Esophagus squamous epithelium (tissue), 5 donors: Measurements from ENCODE around the gene BARHL1. TPM values are rescaled to one million over a fixed set of nuclear protein-coding genes. Genes with fewer than 3 reads are reported as not detected.

ENCODE experiments used
- DNase-seq: peaks from one replicate; lab custom pipeline; 2025; lab: John Stamatoyannopoulos, UW
- H3K27ac ChIP-seq, 4 donors: fragments of 200-600 bp; sonication (generic); one replicate each; pipeline ENCODE4 v1.5.1; 2016 to 2019; ENCODE audit warnings: mild to moderate bottlenecking in 1 of 4
- H3K27me3 ChIP-seq, 4 donors: fragments of 200-600 bp; sonication (generic); 1 replicate in 3 of 4; 2 replicates in 1 of 4; pipeline versions ENCODE4 v1.5.1 to v1.6.0; 2017 to 2021; ENCODE audit warnings: antibody characterized with exemption in 1 of 4
- H3K36me3 ChIP-seq, 3 donors: fragments of 200-600 bp; sonication (generic); one replicate each; pipeline ENCODE4 v1.5.1; 2016 to 2019
- H3K4me1 ChIP-seq, 3 donors: fragments of 200-600 bp; sonication (generic); one replicate each; pipeline ENCODE4 v1.5.1; 2017 to 2019
- H3K4me3 ChIP-seq, 4 donors: fragments of 200-600 bp; sonication (generic); 1 replicate in 3 of 4; 2 replicates in 1 of 4; pipeline ENCODE4 v1.5.1; 2016 to 2019; ENCODE audit warnings: mild to moderate bottlenecking in 2 of 4, moderate library complexity in 1 of 4
- H3K9me3 ChIP-seq, 3 donors: fragments of 200-600 bp; sonication (generic); one replicate each; pipeline ENCODE4 v1.5.1; 2016 to 2019
- POLR2A ChIP-seq, 4 donors: fragments of 450-650 bp; IDR thresholded peaks; one replicate each; pipeline ENCODE4 v1.6.1; 2017; ENCODE audit warnings: antibody characterized with exemption in 4 of 4, mild to moderate bottlenecking in 4 of 4, moderate library complexity in 3 of 4
- WGBS, 2 donors: methylation state at CpG; one replicate each; pipeline ENCODE4 v1.1.5; 2018; 5-methylcytosine and 5-hydroxymethylcytosine counted together
- intact Hi-C: fragments of 100-400 bp; cut with DNase I; formaldehyde crosslinking; loops from one replicate; pipeline ENCODE4 v1.15.0; 2022
- total RNA-seq, 4 donors: library from RNA; depleted of rRNA; stranded (reverse); fragments of >200 nt; gene quantifications; one replicate each; pipeline ENCODE4 v1.1.0, GENCODE V29; 2016
- TF ChIP-seq, protein P1 (sequence below), 6 experiments: fragments of 450-650 bp in 4 of 6; fragments of 200-600 bp in 2 of 6; sonication (generic) in 2 of 6; IDR thresholded peaks; one replicate each; pipeline ENCODE4 v1.5.1; 2016 to 2019; ENCODE audit warnings: antibody characterized with exemption in 6 of 6, mild to moderate bottlenecking in 4 of 6, moderate library complexity in 4 of 6
- donor health status: DM: yes; HTN: yes; CAD: no.

The BARHL1 gene
- total RNA-seq, 4 donors from 2014 or later, result not detected

DNA sequence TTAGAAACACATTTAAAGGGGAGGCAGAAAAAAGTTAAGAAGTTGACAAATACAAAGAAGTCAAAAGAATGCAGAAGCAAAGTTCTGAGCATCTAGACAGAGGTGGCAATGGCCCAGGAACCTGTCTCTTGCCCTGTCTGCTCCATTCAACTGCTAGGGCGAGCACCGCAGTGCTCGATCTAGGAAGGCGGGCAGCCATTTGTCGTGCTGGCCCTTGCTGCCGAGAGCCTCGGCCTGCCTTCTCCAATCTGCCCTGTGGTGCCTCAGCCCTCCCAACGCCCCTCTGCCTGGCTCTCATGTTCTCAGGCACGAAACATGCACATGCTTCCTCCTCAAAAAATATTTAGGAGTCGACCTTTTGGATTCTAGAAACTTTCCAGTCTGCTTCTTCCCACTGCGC, 45.2 kb downstream of the BARHL1 start:
- intact Hi-C loops, result no loop called here
- H3K27me3 ChIP-seq, result no peaks in the 10 kb centered on the region
- H3K4me1 ChIP-seq, result no peaks in the 10 kb centered on the region
- TF ChIP-seq POLR2A (IDR thresholded peaks at IDR 0.05), result no peak
- TF ChIP-seq, protein P1, sequence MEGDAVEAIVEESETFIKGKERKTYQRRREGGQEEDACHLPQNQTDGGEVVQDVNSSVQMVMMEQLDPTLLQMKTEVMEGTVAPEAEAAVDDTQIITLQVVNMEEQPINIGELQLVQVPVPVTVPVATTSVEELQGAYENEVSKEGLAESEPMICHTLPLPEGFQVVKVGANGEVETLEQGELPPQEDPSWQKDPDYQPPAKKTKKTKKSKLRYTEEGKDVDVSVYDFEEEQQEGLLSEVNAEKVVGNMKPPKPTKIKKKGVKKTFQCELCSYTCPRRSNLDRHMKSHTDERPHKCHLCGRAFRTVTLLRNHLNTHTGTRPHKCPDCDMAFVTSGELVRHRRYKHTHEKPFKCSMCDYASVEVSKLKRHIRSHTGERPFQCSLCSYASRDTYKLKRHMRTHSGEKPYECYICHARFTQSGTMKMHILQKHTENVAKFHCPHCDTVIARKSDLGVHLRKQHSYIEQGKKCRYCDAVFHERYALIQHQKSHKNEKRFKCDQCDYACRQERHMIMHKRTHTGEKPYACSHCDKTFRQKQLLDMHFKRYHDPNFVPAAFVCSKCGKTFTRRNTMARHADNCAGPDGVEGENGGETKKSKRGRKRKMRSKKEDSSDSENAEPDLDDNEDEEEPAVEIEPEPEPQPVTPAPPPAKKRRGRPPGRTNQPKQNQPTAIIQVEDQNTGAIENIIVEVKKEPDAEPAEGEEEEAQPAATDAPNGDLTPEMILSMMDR (IDR thresholded peaks at IDR 0.05), result no peak
- H3K27ac ChIP-seq, result no peak overlapping the region
- no peak for DNase-seq
- H3K36me3 ChIP-seq, result peaks cover 0 to 90% (median 17%) of the 10 kb centered on the region in 3 donors
- H3K9me3 ChIP-seq, result no peaks in the 10 kb centered on the region
- 90 to 95% methylated on average over 11 of the region's 11 CpGs for WGBS, 2 donors
- no peak overlapping the region for H3K4me3 ChIP-seq

DNA sequence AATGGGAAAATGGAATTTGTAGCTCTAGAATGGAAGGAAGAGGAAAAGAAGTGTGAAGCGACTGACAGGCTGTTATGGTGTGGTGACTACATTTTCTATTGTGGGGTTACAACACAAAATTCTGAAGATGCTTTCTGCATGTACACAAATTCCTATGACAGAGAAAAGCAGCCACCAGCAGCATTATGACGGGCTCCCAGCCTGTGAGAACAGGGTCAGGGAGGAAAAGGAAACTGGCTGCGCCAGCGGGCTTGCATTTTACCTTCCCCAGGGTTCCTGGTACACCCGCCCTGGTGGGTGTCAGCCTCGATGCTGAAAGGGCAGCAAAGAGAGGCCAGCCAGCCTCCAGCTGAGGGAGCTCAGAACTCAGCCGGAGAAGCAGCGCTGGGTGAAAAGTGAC, 46.3 kb downstream of the BARHL1 start:
- H3K36me3 ChIP-seq, result peaks cover 0 to 87% (median 17%) of the 10 kb centered on the region in 3 donors
- 94 to 96% methylated on average over 8 of the region's 8 CpGs for WGBS, 2 donors
- DNase-seq, result no peak

DNA sequence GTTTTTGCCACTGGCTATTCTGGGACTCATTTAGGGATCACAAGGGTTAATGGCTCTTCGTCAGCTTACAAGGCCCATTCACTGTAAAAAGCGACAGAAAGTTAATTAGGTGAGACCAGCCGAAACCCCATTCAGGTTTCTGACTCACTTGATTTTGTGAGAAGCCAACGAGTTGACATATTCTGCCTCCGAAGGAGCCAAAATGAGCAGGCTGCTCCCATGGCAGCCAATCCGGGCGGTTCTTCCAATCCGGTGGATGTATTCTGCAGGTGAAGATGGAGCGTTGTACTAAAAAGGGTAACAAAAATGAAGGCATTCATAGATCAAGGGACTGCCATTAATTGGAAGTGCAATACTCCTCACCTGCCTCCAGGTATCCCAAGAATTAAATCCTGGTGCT, 47.7 kb downstream of the BARHL1 start:
- 77 to 87% methylated on average over 9 of the region's 9 CpGs for WGBS, 2 donors
- H3K27ac ChIP-seq, result no peak overlapping the region
- H3K9me3 ChIP-seq, result no peaks in the 10 kb centered on the region
- H3K4me3 ChIP-seq, result no peak overlapping the region
- intact Hi-C loops, result no loop called here
- H3K4me1 ChIP-seq, result no peaks in the 10 kb centered on the region
- H3K27me3 ChIP-seq, result no peaks in the 10 kb centered on the region
- peaks cover 0 to 73% (median 17%) of the 10 kb centered on the region in 3 donors for H3K36me3 ChIP-seq
- DNase-seq, result no peak
- no peak for TF ChIP-seq POLR2A (IDR thresholded peaks at IDR 0.05)
- TF ChIP-seq, protein P1 (IDR thresholded peaks at IDR 0.05), result no peak

More for the DNA sequence above, 46.3 kb downstream of the BARHL1 start:
- no peak overlapping the region for H3K4me3 ChIP-seq
- intact Hi-C loops, result no loop called here
- H3K27ac ChIP-seq, result no peak overlapping the region
- TF ChIP-seq, protein P1 (IDR thresholded peaks at IDR 0.05), result no peak
- TF ChIP-seq POLR2A (IDR thresholded peaks at IDR 0.05), result no peak
- no peaks in the 10 kb centered on the region for H3K9me3 ChIP-seq
- H3K27me3 ChIP-seq, result no peaks in the 10 kb centered on the region
- H3K4me1 ChIP-seq, result no peaks in the 10 kb centered on the region

DNA sequence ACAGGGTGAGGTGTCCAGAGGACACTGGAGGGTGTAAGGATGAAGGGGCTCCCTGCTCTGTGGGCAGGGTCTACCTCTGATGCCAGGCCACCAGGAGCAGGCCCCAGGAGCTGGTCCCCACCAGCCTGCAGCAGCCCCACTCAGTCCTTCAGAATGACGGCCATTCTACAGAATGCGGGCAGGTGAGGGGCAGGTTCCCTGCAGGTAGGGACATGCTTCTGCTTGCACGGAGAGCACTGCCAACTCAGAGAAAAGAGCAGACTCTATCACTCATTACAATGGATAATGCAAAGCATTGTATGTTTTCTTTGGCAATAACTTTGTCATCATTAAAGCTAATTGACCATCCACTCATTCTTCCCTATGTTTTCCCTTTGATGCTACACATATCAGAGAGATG, 48.4 kb downstream of the BARHL1 start:
- TF ChIP-seq, protein P1 (IDR thresholded peaks at IDR 0.05), result no peak
- no peak for TF ChIP-seq POLR2A (IDR thresholded peaks at IDR 0.05)
- H3K4me3 ChIP-seq, result no peak overlapping the region
- H3K4me1 ChIP-seq, result no peaks in the 10 kb centered on the region
- H3K36me3 ChIP-seq, result peaks cover 0 to 70% (median 17%) of the 10 kb centered on the region in 3 donors
- 55 to 56% methylated on average over 3 of the region's 3 CpGs for WGBS, 2 donors
- no peaks in the 10 kb centered on the region for H3K9me3 ChIP-seq
- no peak for DNase-seq
- intact Hi-C loops, result no loop called here
- H3K27me3 ChIP-seq, result no peaks in the 10 kb centered on the region
- H3K27ac ChIP-seq, result no peak overlapping the region

DNA sequence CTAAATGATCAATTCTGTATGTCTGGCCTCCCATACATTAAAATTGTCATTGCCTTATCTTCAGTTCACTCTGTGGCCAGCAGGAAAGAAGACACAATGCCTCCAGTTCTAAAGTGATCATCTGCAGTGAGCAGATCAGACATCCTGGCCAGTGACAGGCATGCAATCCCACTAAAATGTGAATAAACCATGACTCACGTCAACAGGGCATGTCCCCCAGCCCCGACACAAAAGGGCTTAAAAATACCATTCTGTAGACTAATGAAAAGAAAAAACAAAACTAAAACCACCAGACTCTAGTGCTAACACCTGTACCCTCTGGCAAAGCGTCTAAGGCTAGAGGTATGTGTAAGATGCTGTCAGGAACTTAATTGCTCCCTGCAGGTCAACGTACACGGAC, 48.9 kb downstream of the BARHL1 start:
- intact Hi-C loops, result no loop called here

More for the DNA sequence above, 48.9 kb downstream of the BARHL1 start:
- no peaks in the 10 kb centered on the region for H3K4me1 ChIP-seq
- H3K36me3 ChIP-seq, result peaks cover 0 to 71% (median 17%) of the 10 kb centered on the region in 3 donors
- no peaks in the 10 kb centered on the region for H3K27me3 ChIP-seq
- TF ChIP-seq, protein P1 (IDR thresholded peaks at IDR 0.05), result no peak
- TF ChIP-seq POLR2A (IDR thresholded peaks at IDR 0.05), result no peak
- H3K9me3 ChIP-seq, result no peaks in the 10 kb centered on the region
- DNase-seq, result no peak
- no peak overlapping the region for H3K4me3 ChIP-seq
- WGBS, 2 donors, result 54 to 66% methylated on average over 5 of the region's 5 CpGs
- H3K27ac ChIP-seq, result no peak overlapping the region
